Esophagus squamous epithelium (tissue), 5 donors: ENCODE measurements around the gene MUC4. TPM values are rescaled to one million over a fixed set of nuclear protein-coding genes. Genes with fewer than 3 reads are reported as not detected.

Experiments used
- DNase-seq: peaks from one replicate; lab custom pipeline; 2025; lab: John Stamatoyannopoulos, UW
- H3K27ac ChIP-seq, 4 donors: fragments of 200-600 bp; sonication (generic); one replicate each; pipeline ENCODE4 v1.5.1; 2016 to 2019; ENCODE audit warnings: mild to moderate bottlenecking in 1 of 4
- H3K27me3 ChIP-seq, 4 donors: fragments of 200-600 bp; sonication (generic); 1 replicate in 3 of 4; 2 replicates in 1 of 4; pipeline versions ENCODE4 v1.5.1 to v1.6.0; 2017 to 2021; ENCODE audit warnings: antibody characterized with exemption in 1 of 4
- H3K36me3 ChIP-seq, 3 donors: fragments of 200-600 bp; sonication (generic); one replicate each; pipeline ENCODE4 v1.5.1; 2016 to 2019
- H3K4me1 ChIP-seq, 3 donors: fragments of 200-600 bp; sonication (generic); one replicate each; pipeline ENCODE4 v1.5.1; 2017 to 2019
- H3K4me3 ChIP-seq, 4 donors: fragments of 200-600 bp; sonication (generic); 1 replicate in 3 of 4; 2 replicates in 1 of 4; pipeline ENCODE4 v1.5.1; 2016 to 2019; ENCODE audit warnings: mild to moderate bottlenecking in 2 of 4, moderate library complexity in 1 of 4
- H3K9me3 ChIP-seq, 3 donors: fragments of 200-600 bp; sonication (generic); one replicate each; pipeline ENCODE4 v1.5.1; 2016 to 2019
- CTCF ChIP-seq, 6 experiments: fragments of 450-650 bp in 4 of 6; fragments of 200-600 bp in 2 of 6; sonication (generic) in 2 of 6; IDR thresholded peaks; one replicate each; pipeline ENCODE4 v1.5.1; 2016 to 2019; ENCODE audit warnings: antibody characterized with exemption in 6 of 6, mild to moderate bottlenecking in 4 of 6, moderate library complexity in 4 of 6
- POLR2A ChIP-seq, 4 donors: fragments of 450-650 bp; IDR thresholded peaks; one replicate each; pipeline ENCODE4 v1.6.1; 2017; ENCODE audit warnings: antibody characterized with exemption in 4 of 4, mild to moderate bottlenecking in 4 of 4, moderate library complexity in 3 of 4
- WGBS, 2 donors: methylation state at CpG; one replicate each; pipeline ENCODE4 v1.1.5; 2018; 5-methylcytosine and 5-hydroxymethylcytosine counted together
- intact Hi-C: fragments of 100-400 bp; cut with DNase I; formaldehyde crosslinking; loops from one replicate; pipeline ENCODE4 v1.15.0; 2022
- total RNA-seq, 4 donors: library from RNA; depleted of rRNA; stranded (reverse); fragments of >200 nt; gene quantifications; one replicate each; pipeline ENCODE4 v1.1.0, GENCODE V29; 2016
- donor health status: DM: yes; HTN: yes; CAD: no.

MUC4 gene
- total RNA-seq, 4 donors from 2014 or later, result 11.1 to 51.6 (median 32.2) TPM

- Histone ChIP-seq H3K9me3 (no peaks in the 10 kb centered on the region), H3K27ac (peak overlapping the region in 1 of 4 donors; percentile 1), H3K4me3 (peak overlapping the region in 2 of 4 donors; percentile 28 to 43), H3K27me3 (peaks cover 0 to 38% (median 0%) of the 10 kb centered on the region in 4 donors), H3K36me3 (no peaks in the 10 kb centered on the region), H3K4me1 (peaks cover 0 to 25% (median 0%) of the 10 kb centered on the region in 3 donors)
- WGBS, 2 donors, result 86 to 89% methylated on average over 17 to 18 of the region's 19 CpGs
- intact Hi-C loops, result no loop called here
- TF ChIP-seq CTCF (IDR thresholded peaks at IDR 0.05) (no peak), POLR2A (IDR thresholded peaks at IDR 0.05) (no peak)
- no peak for DNase-seq
Measured at GRCh38 chr3:195810455-195810845, 1.3 kb downstream of the MUC4 start.

- no peaks in the 10 kb centered on the region for H3K36me3 ChIP-seq
- H3K27me3 ChIP-seq, result peaks cover 0 to 38% (median 0%) of the 10 kb centered on the region in 4 donors
- intact Hi-C loops, result no loop called here
- no peak for TF ChIP-seq CTCF (IDR thresholded peaks at IDR 0.05)
- TF ChIP-seq POLR2A (IDR thresholded peaks at IDR 0.05), result no peak
- peak overlapping the region in 1 of 4 donors; percentile 1 for H3K27ac ChIP-seq
- WGBS, 2 donors, result 87 to 93% methylated on average over 7 to 12 of the region's 22 CpGs
- H3K9me3 ChIP-seq, result no peaks in the 10 kb centered on the region
- H3K4me1 ChIP-seq, result peaks cover 0 to 31% (median 4%) of the 10 kb centered on the region in 3 donors
- H3K4me3 ChIP-seq, result peak overlapping the region in 2 of 4 donors; percentile 28 to 43
- DNase-seq, result no peak
Measured at GRCh38 chr3:195809796-195810454, 1.8 kb downstream of the MUC4 start.

GRCh38 chr3:195809291-195809785 lies 2.4 kb downstream of the MUC4 start:
- DNase-seq, result no peak
- TF ChIP-seq POLR2A (IDR thresholded peaks at IDR 0.05), result no peak
- TF ChIP-seq CTCF (IDR thresholded peaks at IDR 0.05), result no peak
- Histone ChIP-seq H3K4me1 (peaks cover 0 to 36% (median 10%) of the 10 kb centered on the region in 3 donors), H3K4me3 (peak overlapping the region in 2 of 4 donors; percentile 28 to 43), H3K36me3 (no peaks in the 10 kb centered on the region), H3K27ac (peak overlapping the region in 1 of 4 donors; percentile 1), H3K9me3 (no peaks in the 10 kb centered on the region), H3K27me3 (peaks cover 0 to 37% (median 0%) of the 10 kb centered on the region in 4 donors)
- WGBS, 2 donors, result 75 to 87% methylated on average over 11 to 13 of the region's 17 CpGs
- intact Hi-C loops, result no loop called here

GRCh38 chr3:195808741-195809290 lies 2.9 kb downstream of the MUC4 start:
- intact Hi-C loops, result no loop called here
- H3K36me3 ChIP-seq, result no peaks in the 10 kb centered on the region
- WGBS, 2 donors, result 64 to 78% methylated on average over 5 to 10 of the region's 11 CpGs
- no peak for DNase-seq
- peaks cover 0 to 37% (median 0%) of the 10 kb centered on the region in 4 donors for H3K27me3 ChIP-seq
- peak overlapping the region in 2 of 4 donors; percentile 28 to 43 for H3K4me3 ChIP-seq
- H3K27ac ChIP-seq, result no peak overlapping the region
- peaks cover 0 to 42% (median 10%) of the 10 kb centered on the region in 3 donors for H3K4me1 ChIP-seq
- H3K9me3 ChIP-seq, result no peaks in the 10 kb centered on the region
- no peak for TF ChIP-seq CTCF (IDR thresholded peaks at IDR 0.05)
- no peak for TF ChIP-seq POLR2A (IDR thresholded peaks at IDR 0.05)

GRCh38 chr3:195807681-195808121 lies 4.0 kb downstream of the MUC4 start:
- H3K27ac ChIP-seq, result no peak overlapping the region
- no peak overlapping the region for H3K4me3 ChIP-seq
- intact Hi-C loops, result no loop called here
- 88 to 89% methylated on average over 9 to 11 of the region's 15 CpGs for WGBS, 2 donors
- peaks cover 1 to 53% (median 16%) of the 10 kb centered on the region in 3 donors for H3K4me1 ChIP-seq
- H3K27me3 ChIP-seq, result peaks cover 0 to 38% (median 0%) of the 10 kb centered on the region in 4 donors
- H3K9me3 ChIP-seq, result no peaks in the 10 kb centered on the region
- H3K36me3 ChIP-seq, result no peaks in the 10 kb centered on the region
- TF ChIP-seq POLR2A (IDR thresholded peaks at IDR 0.05), result no peak
- TF ChIP-seq CTCF (IDR thresholded peaks at IDR 0.05), result no peak
- DNase-seq, result no peak
